ENCODE data around the gene HOXC13. TPM values are rescaled to one million over a fixed set of nuclear protein-coding genes. Genes with fewer than 3 reads are reported as not detected.

The HOXC13 gene
- total and polyA plus RNA-seq, 2 of the 13 experiments (the other 11 are each of a cell fraction or from before 2014, with no cell fraction given) = 0.07 TPM; not detected in 1

DNA sequence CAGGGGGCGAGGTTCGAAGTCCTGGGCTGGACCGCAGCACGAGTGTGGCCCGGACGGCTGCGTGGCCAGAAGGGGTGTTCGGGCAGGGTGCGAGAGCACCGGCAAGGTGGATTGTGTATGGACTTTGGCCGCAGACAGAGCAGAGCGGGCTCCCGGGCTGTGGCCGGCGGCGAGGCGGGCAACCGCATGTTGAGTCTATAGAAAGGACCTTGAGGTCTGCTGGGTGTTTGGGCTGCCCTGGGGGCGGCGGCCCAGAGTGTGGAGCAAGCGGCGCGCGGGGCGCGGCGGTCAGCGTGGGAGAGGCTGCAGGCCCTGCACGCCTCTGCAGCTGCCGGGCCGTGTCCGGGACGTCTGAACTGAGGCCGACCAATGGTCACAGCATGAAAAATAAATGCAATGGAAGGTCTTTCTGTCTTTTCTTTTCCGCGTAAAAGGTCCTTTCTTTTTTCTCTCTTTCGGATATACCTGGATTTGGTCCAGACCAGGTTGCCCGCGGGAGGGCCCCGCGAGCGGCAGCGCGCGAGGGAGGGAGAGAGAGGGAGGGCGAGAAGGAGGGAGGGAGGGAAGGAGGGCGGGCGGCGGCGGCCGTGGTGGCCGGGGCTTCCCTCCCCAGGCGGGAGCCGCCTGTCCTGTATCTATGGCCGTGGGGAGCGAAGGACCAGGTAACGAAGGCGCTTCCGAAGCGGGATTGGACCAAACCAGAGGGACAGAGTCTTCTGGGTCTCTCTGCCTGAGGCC, 55.8 kb downstream of the HOXC13 start (continued):
- TF ChIP-seq TMF1 (CRISPR knock-in tag; IDR thresholded peaks at IDR 0.05; ENCODE audit: low read depth) (no peak), ZNF772 (CRISPR knock-in tag; IDR thresholded peaks at IDR 0.05) (0 out of 2 replicates have a peak, but pooled peaks have one; percentile 53), HMG20A (CRISPR knock-in tag; IDR thresholded peaks at IDR 0.05; ENCODE audit: borderline replicate concordance) (0 out of 2 replicates have a peak, but pooled peaks have one; percentile 8), PITX1 (CRISPR knock-in tag; IDR thresholded peaks at IDR 0.05) (peak; percentile 49; the same call in 1 of the 2 replicates), KAT8 (CRISPR knock-in tag; IDR thresholded peaks at IDR 0.05) (peak; percentile 55), RBFOX2 (IDR thresholded peaks at IDR 0.05; ENCODE audit: low read depth, low read length) (peak; percentile 61), ZMYM4 (CRISPR knock-in tag; IDR thresholded peaks at IDR 0.05) (peak; percentile 42; the same call in 1 of the 2 replicates), BCL6 (CRISPR knock-in tag; IDR thresholded peaks at IDR 0.05) (0 out of 2 replicates have a peak, but pooled peaks have one; percentile 30), REPIN1 (CRISPR knock-in tag; IDR thresholded peaks at IDR 0.05; ENCODE audit: borderline replicate concordance, low read depth) (0 out of 2 replicates have a peak, but pooled peaks have one; percentile 33), ZNF224 (CRISPR knock-in tag; IDR thresholded peaks at IDR 0.05) (0 out of 2 replicates have a peak, but pooled peaks have one; percentile 45), HDAC1 (CRISPR knock-in tag; IDR thresholded peaks at IDR 0.05) (peak; percentile 37; the same call in 1 of the 2 replicates), MTF1 (CRISPR knock-in tag; IDR thresholded peaks at IDR 0.05) (no peak), ZNF670 (CRISPR knock-in tag; IDR thresholded peaks at IDR 0.05; ENCODE audit: borderline replicate concordance) (no peak), NR2F6 (IDR thresholded peaks at IDR 0.05) (no peak), NR2F6 (CRISPR knock-in tag; IDR thresholded peaks at IDR 0.05) (0 out of 2 replicates have a peak, but pooled peaks have one; percentile 28), POLR2AphosphoS2 (IDR thresholded peaks at IDR 0.05; ENCODE audit: low read depth, low read length) (no peak), SOX6 (IDR thresholded peaks at IDR 0.05) (no peak), SOX6 (CRISPR knock-in tag; IDR thresholded peaks at IDR 0.05) (0 out of 2 replicates have a peak, but pooled peaks have one; percentile 20), EED (CRISPR knock-in tag; IDR thresholded peaks at IDR 0.05) (peak; percentile 60; the same call in 1 of the 2 replicates), GABPB1 (CRISPR knock-in tag; IDR thresholded peaks at IDR 0.05) (peak; percentile 43), LCORL (IDR thresholded peaks at IDR 0.05) (no peak), LCORL (CRISPR knock-in tag; IDR thresholded peaks at IDR 0.05) (peak; percentile 77; the same call in 1 of the 2 replicates)
- TF ChIP-seq, protein P1, sequence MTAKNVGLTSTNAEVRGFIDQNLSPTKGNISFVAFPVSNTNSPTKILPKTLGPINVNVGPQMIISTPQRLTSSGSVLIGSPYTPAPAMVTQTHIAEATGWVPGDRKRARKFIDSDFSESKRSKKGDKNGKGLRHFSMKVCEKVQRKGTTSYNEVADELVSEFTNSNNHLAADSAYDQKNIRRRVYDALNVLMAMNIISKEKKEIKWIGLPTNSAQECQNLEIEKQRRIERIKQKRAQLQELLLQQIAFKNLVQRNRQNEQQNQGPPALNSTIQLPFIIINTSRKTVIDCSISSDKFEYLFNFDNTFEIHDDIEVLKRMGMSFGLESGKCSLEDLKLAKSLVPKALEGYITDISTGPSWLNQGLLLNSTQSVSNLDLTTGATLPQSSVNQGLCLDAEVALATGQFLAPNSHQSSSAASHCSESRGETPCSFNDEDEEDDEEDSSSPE (CRISPR knock-in tag; IDR thresholded peaks at IDR 0.05) = peak; percentile 48; the same call in 1 of the 2 replicates
- TF ChIP-seq, protein P2, sequence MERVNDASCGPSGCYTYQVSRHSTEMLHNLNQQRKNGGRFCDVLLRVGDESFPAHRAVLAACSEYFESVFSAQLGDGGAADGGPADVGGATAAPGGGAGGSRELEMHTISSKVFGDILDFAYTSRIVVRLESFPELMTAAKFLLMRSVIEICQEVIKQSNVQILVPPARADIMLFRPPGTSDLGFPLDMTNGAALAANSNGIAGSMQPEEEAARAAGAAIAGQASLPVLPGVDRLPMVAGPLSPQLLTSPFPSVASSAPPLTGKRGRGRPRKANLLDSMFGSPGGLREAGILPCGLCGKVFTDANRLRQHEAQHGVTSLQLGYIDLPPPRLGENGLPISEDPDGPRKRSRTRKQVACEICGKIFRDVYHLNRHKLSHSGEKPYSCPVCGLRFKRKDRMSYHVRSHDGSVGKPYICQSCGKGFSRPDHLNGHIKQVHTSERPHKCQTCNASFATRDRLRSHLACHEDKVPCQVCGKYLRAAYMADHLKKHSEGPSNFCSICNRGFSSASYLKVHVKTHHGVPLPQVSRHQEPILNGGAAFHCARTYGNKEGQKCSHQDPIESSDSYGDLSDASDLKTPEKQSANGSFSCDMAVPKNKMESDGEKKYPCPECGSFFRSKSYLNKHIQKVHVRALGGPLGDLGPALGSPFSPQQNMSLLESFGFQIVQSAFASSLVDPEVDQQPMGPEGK (CRISPR knock-in tag; IDR thresholded peaks at IDR 0.05) = peak; percentile 77
- TF ChIP-seq, protein P3, sequence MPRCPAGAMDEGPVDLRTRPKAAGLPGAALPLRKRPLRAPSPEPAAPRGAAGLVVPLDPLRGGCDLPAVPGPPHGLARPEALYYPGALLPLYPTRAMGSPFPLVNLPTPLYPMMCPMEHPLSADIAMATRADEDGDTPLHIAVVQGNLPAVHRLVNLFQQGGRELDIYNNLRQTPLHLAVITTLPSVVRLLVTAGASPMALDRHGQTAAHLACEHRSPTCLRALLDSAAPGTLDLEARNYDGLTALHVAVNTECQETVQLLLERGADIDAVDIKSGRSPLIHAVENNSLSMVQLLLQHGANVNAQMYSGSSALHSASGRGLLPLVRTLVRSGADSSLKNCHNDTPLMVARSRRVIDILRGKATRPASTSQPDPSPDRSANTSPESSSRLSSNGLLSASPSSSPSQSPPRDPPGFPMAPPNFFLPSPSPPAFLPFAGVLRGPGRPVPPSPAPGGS (CRISPR knock-in tag; IDR thresholded peaks at IDR 0.05) = peak; percentile 52; the same call in 1 of the 2 replicates
- TF ChIP-seq, protein P4, sequence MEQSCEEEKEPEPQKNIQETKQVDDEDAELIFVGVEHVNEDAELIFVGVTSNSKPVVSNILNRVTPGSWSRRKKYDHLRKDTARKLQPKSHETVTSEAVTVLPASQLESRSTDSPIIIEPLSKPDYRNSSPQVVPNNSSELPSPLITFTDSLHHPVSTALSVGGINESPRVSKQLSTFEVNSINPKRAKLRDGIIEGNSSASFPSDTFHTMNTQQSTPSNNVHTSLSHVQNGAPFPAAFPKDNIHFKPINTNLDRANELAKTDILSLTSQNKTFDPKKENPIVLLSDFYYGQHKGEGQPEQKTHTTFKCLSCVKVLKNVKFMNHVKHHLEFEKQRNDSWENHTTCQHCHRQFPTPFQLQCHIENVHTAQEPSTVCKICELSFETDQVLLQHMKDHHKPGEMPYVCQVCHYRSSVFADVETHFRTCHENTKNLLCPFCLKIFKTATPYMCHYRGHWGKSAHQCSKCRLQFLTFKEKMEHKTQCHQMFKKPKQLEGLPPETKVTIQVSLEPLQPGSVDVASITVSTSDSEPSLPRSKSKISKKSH (CRISPR knock-in tag; IDR thresholded peaks at IDR 0.05; ENCODE audit: borderline replicate concordance) = peak; percentile 23; the same call in 1 of the 2 replicates

Data from HepG2 (cell line).